NT2/D1 (cell line): ENCODE data around the gene PFDN5.

Experiments
- DNase-seq: peaks from one replicate; pipeline ENCODE4 v3.0.0-alpha.2; 2011; ENCODE audit warnings: low read depth, low spot score
- H3K27me3 ChIP-seq: 2 replicates; pipeline ENCODE4 v1.6.0; 2011; ENCODE audit warnings: mild to moderate bottlenecking; ENCODE audit not compliant: insufficient read length, insufficient read depth
- H3K36me3 ChIP-seq: 2 replicates; pipeline ENCODE4 v1.6.1; 2011; ENCODE audit warnings: mild to moderate bottlenecking, low read length, mixed read lengths; ENCODE audit not compliant: insufficient read depth, insufficient read length
- H3K4me1 ChIP-seq: 2 replicates; pipeline ENCODE4 v1.5.1; 2011; ENCODE audit not compliant: insufficient read depth, insufficient read length
- H3K4me3 ChIP-seq: 2 replicates; pipeline ENCODE4 v1.5.1; 2011; ENCODE audit warnings: low read depth; ENCODE audit not compliant: insufficient read length
- H3K9ac ChIP-seq: 2 replicates; pipeline ENCODE4 v1.6.0; 2011; ENCODE audit warnings: low read depth; ENCODE audit not compliant: insufficient read length
- H3K9me3 ChIP-seq: 2 replicates; pipeline ENCODE4 v1.5.1; 2011; ENCODE audit warnings: mild to moderate bottlenecking, low read length; ENCODE audit not compliant: insufficient read depth
- SUZ12 ChIP-seq: IDR thresholded peaks from 2 replicates; pipeline ENCODE4 v1.6.1; 2011; ENCODE audit not compliant: insufficient read length, insufficient read depth; ENCODE audit errors: extremely low read depth
- YY1 ChIP-seq: IDR thresholded peaks from 2 replicates; pipeline ENCODE4 v1.6.1; 2011; ENCODE audit not compliant: insufficient read length, insufficient read depth
- ZNF274 ChIP-seq: IDR thresholded peaks from 2 replicates; pipeline ENCODE4 v1.6.1; 2011; ENCODE audit warnings: mild to moderate bottlenecking, low read depth, low read length

Gene PFDN5

DNA sequence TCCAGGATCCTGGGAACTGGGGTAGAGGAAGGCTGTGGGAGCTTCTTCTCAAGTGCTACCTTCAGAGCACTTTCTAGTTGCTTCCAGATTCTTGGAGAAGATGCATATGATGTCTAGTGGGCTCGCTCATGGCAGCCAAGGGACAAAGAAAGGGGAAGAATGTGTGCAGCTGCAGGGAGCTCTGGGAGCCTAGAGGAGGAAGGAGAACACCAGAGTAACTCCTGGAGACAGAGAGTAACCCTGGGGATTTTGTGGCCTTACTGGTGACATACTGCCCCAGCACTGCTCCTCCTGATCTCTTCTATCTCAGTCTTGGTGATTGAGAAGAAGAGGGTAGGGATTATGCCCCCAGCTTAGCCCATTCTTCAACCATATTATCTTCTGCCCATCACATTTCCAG is 51.1 kb downstream of the PFDN5 start:
- Histone ChIP-seq H3K27me3 (peaks cover 20% of the 10 kb centered on the region), H3K36me3 (no peaks in the 10 kb centered on the region), H3K9me3 (no peaks in the 10 kb centered on the region), H3K4me3 (no peak overlapping the region), H3K4me1 (peaks cover 13% of the 10 kb centered on the region), H3K9ac (no peak overlapping the region)
- DNase-seq: no peak
- TF ChIP-seq SUZ12 (no peak), YY1 (no peak), ZNF274 (no peak)

DNA sequence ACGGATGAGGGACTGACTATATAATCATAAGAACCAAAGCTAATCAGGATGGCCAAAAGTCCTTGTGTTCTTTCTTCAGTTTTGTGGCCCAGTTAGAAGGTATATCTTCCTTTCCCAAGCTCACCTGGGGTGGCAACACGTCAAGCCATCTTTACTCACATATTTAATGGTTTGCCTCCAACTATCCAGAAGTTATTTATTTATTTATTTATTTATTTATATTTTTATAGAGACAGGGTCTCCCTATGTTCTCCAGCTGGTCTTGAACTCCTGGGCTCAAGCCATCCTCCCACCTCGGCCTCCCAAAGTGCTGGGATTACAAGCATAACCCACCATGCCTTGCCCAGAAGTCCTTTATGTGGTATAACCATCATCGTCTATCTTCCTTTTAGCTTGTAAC is 52.6 kb downstream of the PFDN5 start:
- no peak for TF ChIP-seq ZNF274
- TF ChIP-seq SUZ12: no peak
- no peak for TF ChIP-seq YY1
- Histone ChIP-seq H3K9ac (no peak overlapping the region), H3K4me3 (no peak overlapping the region), H3K36me3 (no peaks in the 10 kb centered on the region), H3K9me3 (no peaks in the 10 kb centered on the region), H3K27me3 (peaks cover 20% of the 10 kb centered on the region), H3K4me1 (peaks cover 13% of the 10 kb centered on the region)
- DNase-seq: no peak
